NCI-H446 treated with DMSO at 0.1 percent for 48 hours (cell line): ENCODE data around the gene TXNDC11.

Source experiments
- DNase-seq: peaks from one replicate; lab custom pipeline; 2025; lab: John Stamatoyannopoulos, UW

The TXNDC11 gene

DNA sequence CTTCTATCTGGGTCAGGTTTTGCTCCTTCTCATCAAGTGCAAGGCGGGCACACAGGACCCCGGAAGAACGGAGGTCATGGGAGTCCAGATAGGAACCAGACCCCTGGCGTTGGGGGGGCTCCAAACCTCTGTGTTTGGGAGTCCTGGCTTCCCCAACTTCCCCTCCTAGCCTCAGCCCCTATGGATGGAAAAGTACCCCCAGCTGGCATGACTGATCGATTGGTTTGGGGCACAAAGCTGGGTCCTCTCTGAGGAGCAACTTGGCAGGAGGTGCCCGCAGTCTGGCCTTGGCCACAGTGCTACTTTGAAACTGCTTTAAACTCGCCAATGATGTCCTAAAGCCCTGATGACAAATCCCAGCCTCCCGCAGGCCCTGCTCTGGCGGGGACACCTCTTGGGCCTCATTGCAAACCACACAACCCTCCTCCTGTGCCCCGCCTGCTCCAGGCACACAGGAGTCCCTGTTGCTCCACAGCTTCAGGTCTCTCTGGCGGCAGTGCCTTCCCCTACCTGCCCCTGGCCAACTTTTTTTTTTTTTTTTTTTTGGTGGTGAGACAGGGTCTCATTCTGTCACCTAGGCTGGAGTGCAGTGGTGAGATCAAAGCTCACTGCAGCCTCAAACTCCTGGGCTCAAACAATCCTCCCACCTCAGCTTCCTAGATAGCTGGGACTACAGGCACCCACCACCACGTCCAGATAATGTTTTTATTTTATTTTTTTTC is 112.5 kb downstream of the TXNDC11 start:
- no peak for DNase-seq
